ENCODE data around the gene PLXNB1. TPM values are rescaled to one million over a fixed set of nuclear protein-coding genes. Genes with fewer than 3 reads are reported as not detected.
A peak's percentile ranks its signal among the peaks of the same experiment; 100 is the strongest.

The PLXNB1 gene
- total RNA-seq, 1 experiment from 2014 or later = 35.6 TPM

DNA sequence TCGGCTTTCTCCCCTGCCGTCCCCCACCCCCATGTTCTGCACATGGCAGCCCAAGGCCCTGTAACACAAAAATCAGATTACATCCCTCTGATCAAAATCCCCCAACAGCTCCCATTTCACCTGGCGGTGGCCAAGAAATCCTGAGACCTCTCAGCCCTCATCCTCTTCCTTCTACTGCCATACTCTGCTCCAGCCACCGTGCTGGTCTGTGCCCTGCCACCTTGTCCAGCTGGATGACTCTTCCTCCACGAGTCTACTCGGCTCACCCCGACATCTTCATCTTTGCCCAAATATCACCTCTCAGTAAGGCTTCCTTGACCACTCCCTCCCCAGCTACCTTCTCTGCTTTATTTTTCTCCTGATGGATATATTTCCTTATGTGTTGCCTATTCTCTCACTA lies 7.0 kb upstream of the PLXNB1 start (continued):
- TF ChIP-seq CBX3 (IDR thresholded peaks at IDR 0.05; ENCODE audit: low read depth) (no peak), RAD21 (IDR thresholded peaks at IDR 0.05; ENCODE audit: low read depth) (no peak), POLR2A (IDR thresholded peaks at IDR 0.05; ENCODE audit: borderline replicate concordance, extremely low read depth, insufficient read depth, insufficient read length) (no peak), ELF1 (IDR thresholded peaks at IDR 0.05; ENCODE audit: borderline replicate concordance, low read depth) (no peak), EZH2 (IDR thresholded peaks at IDR 0.05) (no peak), ZNF274 (IDR thresholded peaks at IDR 0.05; ENCODE audit: low read depth, low read length) (no peak), SRF (IDR thresholded peaks at IDR 0.05; ENCODE audit: low read depth) (no peak), EGR1 (IDR thresholded peaks at IDR 0.05; ENCODE audit: low read depth) (no peak), SP1 (IDR thresholded peaks at IDR 0.05; ENCODE audit: low read depth) (no peak), JUND (IDR thresholded peaks at IDR 0.05) (no peak), CEBPB (IDR thresholded peaks at IDR 0.05; ENCODE audit: low read depth) (no peak)

DNA sequence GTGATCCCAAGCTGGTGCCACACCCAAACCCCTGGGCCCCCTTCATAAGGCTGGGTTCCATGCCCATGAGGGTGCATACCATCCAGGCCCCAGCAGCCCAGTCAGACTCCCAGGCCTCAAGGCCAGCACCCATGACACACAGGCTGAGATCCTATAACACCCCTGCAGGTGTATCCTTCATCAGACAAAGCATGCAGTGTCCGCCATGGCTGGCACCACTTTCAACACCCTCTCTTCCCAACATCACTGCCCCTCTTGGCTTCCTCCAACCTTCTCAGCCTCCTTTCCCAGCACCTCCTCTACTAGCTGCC lies 6.5 kb upstream of the PLXNB1 start:
- ChIA-PET CTCF (interaction anchor here (0.6 to 6.4 kb wide), 67 partner anchors 9 to 914 kb away, joined by 3 to 386 read pairs (median 4); partner anchors contain the start of genes ATRIP, CDC25A, IP6K2 and NDUFAF3), POLR2A (interaction anchor here (0.6 to 1.7 kb wide), 11 partner anchors 10 to 560 kb away, joined by 3 to 22 read pairs (median 3); partner anchors contain the start of genes ATRIP and PFKFB4), RAD21 (ENCODE audit: low non-redundant PET in 1 of 2, low total read pairs in 2 of 2, uncharacterized antibody in 2 of 2, unreplicated experiment in 2 of 2) (interaction anchor here (0.5 to 3.3 kb wide), 13 partner anchors 20 to 242 kb away, joined by 3 to 59 read pairs (median 5); no protein-coding TSS in a partner anchor)
- H3K4me2 ChIP-seq (ENCODE audit: low read length) = no peak overlapping the region
- H3K79me2 ChIP-seq (ENCODE audit: insufficient read depth, low read length) = peaks cover 40% of the 10 kb centered on the region
- intact Hi-C loops (cut with micrococcal nuclease) = loop anchor here (1.0 kb wide), 4 partner anchors 35 to 242 kb away; no protein-coding TSS in a partner anchor
- H4K20me1 ChIP-seq (ENCODE audit: insufficient read depth) = no peaks in the 10 kb centered on the region
- H3K9ac ChIP-seq (ENCODE audit: low read length) = no peak overlapping the region
- TF ChIP-seq EZH2phosphoT487 (IDR thresholded peaks at IDR 0.05; ENCODE audit: borderline replicate concordance) (no peak), SP1 (IDR thresholded peaks at IDR 0.05; ENCODE audit: low read depth) (no peak), SIN3A (IDR thresholded peaks at IDR 0.05; ENCODE audit: low read depth) (no peak), POLR2A (IDR thresholded peaks at IDR 0.05; ENCODE audit: borderline replicate concordance, extremely low read depth, insufficient read depth, insufficient read length) (no peak), CBX3 (IDR thresholded peaks at IDR 0.05; ENCODE audit: low read depth) (no peak), EZH2 (IDR thresholded peaks at IDR 0.05) (no peak), CEBPB (IDR thresholded peaks at IDR 0.05; ENCODE audit: low read depth) (no peak), SRF (IDR thresholded peaks at IDR 0.05; ENCODE audit: low read depth) (no peak), EGR1 (IDR thresholded peaks at IDR 0.05; ENCODE audit: low read depth) (no peak)
- TF ChIP-seq, protein P1, sequence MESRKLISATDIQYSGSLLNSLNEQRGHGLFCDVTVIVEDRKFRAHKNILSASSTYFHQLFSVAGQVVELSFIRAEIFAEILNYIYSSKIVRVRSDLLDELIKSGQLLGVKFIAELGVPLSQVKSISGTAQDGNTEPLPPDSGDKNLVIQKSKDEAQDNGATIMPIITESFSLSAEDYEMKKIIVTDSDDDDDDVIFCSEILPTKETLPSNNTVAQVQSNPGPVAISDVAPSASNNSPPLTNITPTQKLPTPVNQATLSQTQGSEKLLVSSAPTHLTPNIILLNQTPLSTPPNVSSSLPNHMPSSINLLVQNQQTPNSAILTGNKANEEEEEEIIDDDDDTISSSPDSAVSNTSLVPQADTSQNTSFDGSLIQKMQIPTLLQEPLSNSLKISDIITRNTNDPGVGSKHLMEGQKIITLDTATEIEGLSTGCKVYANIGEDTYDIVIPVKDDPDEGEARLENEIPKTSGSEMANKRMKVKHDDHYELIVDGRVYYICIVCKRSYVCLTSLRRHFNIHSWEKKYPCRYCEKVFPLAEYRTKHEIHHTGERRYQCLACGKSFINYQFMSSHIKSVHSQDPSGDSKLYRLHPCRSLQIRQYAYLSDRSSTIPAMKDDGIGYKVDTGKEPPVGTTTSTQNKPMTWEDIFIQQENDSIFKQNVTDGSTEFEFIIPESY (IDR thresholded peaks at IDR 0.05; ENCODE audit: extremely low read depth, insufficient replicate concordance, low read length) = no peak
- peak overlapping the region; percentile 5; the same call in 1 of the 2 replicates for H3K27ac ChIP-seq (ENCODE audit: low read depth, low read length)
- H3K9me2 ChIP-seq (ENCODE audit: insufficient read depth) = no peaks in the 10 kb centered on the region
- BruUV-seq (replicated peaks) = no TSS peak
- DNase-seq (ENCODE audit: low read depth, low spot score) (no peak), ATAC-seq (no peak)
- H2AFZ ChIP-seq (ENCODE audit: low read depth, low read length, poor library complexity, severe bottlenecking) = no peak overlapping the region
- H3K9me3 ChIP-seq (ENCODE audit: control insufficient read depth in 1 of 2, insufficient read depth in 1 of 2, low read depth in 1 of 2, low read length in 2 of 2) = no peaks in the 10 kb centered on the region
- no peaks in the 10 kb centered on the region for H3K27me3 ChIP-seq (ENCODE audit: insufficient read depth, low read length)
- H3K36me3 ChIP-seq (ENCODE audit: control insufficient read depth in 1 of 2, insufficient read depth in 2 of 2, low read length in 2 of 2) = peaks cover 0 to 18% of the 10 kb centered on the region in 2 experiments; a peak in 1 of 4 replicates
- H3K4me1 ChIP-seq (ENCODE audit: control insufficient read depth in 1 of 2, insufficient read depth in 2 of 2, low read length in 2 of 2) = peaks cover 44 to 65% of the 10 kb centered on the region in 2 experiments
- no peak overlapping the region for H3K4me3 ChIP-seq (replicated peaks in 1 of 2; ENCODE audit: low read depth in 1 of 2, low read length in 2 of 2)
